ENCODE data around the gene APOLD1. TPM values are rescaled to one million over a fixed set of nuclear protein-coding genes. Genes with fewer than 3 reads are reported as not detected.

APOLD1 gene
- total and polyA plus RNA-seq, 2 of the 8 experiments (the other 6 are each of a cell fraction or from before 2014, with no cell fraction given) = 0.12 to 0.71 TPM

DNA sequence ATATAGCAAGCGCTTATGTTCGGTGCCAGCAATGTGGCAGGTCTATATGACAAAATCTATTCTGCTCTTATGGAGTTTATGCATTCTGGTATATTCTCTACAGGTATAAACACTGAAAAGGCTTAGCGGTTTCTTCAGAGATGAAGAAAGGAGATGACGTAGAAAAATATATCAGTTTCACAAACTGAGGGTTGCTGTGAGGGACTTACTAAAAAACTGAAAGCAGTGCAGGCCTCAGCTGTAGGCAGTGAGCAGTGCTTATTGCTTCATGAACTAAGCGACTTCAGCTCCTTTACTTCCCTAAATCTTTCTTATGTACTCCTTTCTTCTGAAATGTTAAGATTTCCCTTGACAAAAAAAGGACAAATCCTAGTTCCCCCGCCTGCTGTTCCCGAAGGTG lies 32.2 kb downstream of the APOLD1 start (continued):
- TF ChIP-seq JUN (IDR thresholded peaks at IDR 0.05; ENCODE audit: low read depth, low read length) = no peak
- TF ChIP-seq BACH1 (IDR thresholded peaks at IDR 0.05; ENCODE audit: low read length) = no peak
- no peak for TF ChIP-seq ASH2L (IDR thresholded peaks at IDR 0.05; ENCODE audit: low read length)
- no peak for TF ChIP-seq CBX5 (IDR thresholded peaks at IDR 0.05; ENCODE audit: low read depth, low read length)
- TF ChIP-seq CBX8 (IDR thresholded peaks at IDR 0.05; ENCODE audit: borderline replicate concordance, low read depth, low read length) = no peak
- no peak for TF ChIP-seq TAF1 (IDR thresholded peaks at IDR 0.05; ENCODE audit: low read depth, low read length)

Data from H1 (cell line).